GM12878 (cell line): ENCODE measurements around the gene CPLX1.
A peak's percentile ranks its signal among the peaks of the same experiment; 100 is the strongest.

ENCODE experiments used
- CREB1 ChIP-seq: IDR thresholded peaks from 2 replicates; pipeline ENCODE4 v1.6.1; 2012; ENCODE audit warnings: low read depth, mild to moderate bottlenecking, inconsistent platforms
- CTCF ChIP-seq, 3 experiments: IDR thresholded peaks in 2 of 3; conservative IDR thresholded peaks in 1 of 3; 2 replicates each; pipeline ENCODE4 v1.5.1; 2011; ENCODE audit warnings: low read depth in 3 of 3, low read length in 3 of 3, mild to moderate bottlenecking in 3 of 3, control low read depth in 2 of 3, moderate library complexity in 2 of 3, inconsistent platforms in 1 of 3, mixed read lengths in 1 of 3; ENCODE audit not compliant: control insufficient read depth in 2 of 3, insufficient read depth in 1 of 3; ENCODE audit errors: extremely low read depth in 1 of 3
- EGR1 ChIP-seq, 2 experiments: IDR thresholded peaks; 1 replicate in 1 of 2; 2 replicates in 1 of 2; pipeline ENCODE4 v1.6.1; 2011 to 2012; ENCODE audit warnings: low read depth in 2 of 2, low read length in 2 of 2, borderline replicate concordance in 1 of 2, mild to moderate bottlenecking in 1 of 2, moderate library complexity in 1 of 2
- EZH2 ChIP-seq: IDR thresholded peaks from 2 replicates; pipeline ENCODE4 v1.6.1; 2012; ENCODE audit warnings: low read depth, mild to moderate bottlenecking, control low read depth, inconsistent platforms, low read length, borderline replicate concordance; ENCODE audit not compliant: control insufficient read depth
- GABPA ChIP-seq: IDR thresholded peaks from 2 replicates; pipeline ENCODE4 v1.6.1; 2014; ENCODE audit warnings: antibody characterized with exemption, low read depth, mild to moderate bottlenecking, inconsistent platforms
- HCFC1 ChIP-seq: fragments of 150-350 bp; IDR thresholded peaks from 2 replicates; pipeline ENCODE4 v1.6.1; 2014; ENCODE audit warnings: low read length
- MAX ChIP-seq: IDR thresholded peaks from 2 replicates; pipeline ENCODE4 v1.6.1; 2012; ENCODE audit warnings: low read depth, low read length, improper control_type of control experiment
- NRF1 ChIP-seq: conservative IDR thresholded peaks from 2 replicates; pipeline ENCODE4 v1.6.1; 2011; ENCODE audit warnings: mild to moderate bottlenecking, low read depth, low read length, improper control_type of control experiment
- POLR2A ChIP-seq: IDR thresholded peaks from 2 replicates; pipeline ENCODE4 v1.6.1; 2011; ENCODE audit warnings: low read depth, mild to moderate bottlenecking, low read length
- RAD21 ChIP-seq: IDR thresholded peaks from 2 replicates; pipeline ENCODE4 v1.6.1; 2011; ENCODE audit warnings: mild to moderate bottlenecking, low read depth, low read length, moderate library complexity; ENCODE audit not compliant: insufficient read depth
- SIX5 ChIP-seq: IDR thresholded peaks from 2 replicates; pipeline ENCODE4 v1.6.1; 2011; ENCODE audit warnings: mild to moderate bottlenecking, low read depth, low read length, moderate library complexity; ENCODE audit not compliant: severe bottlenecking
- TARDBP ChIP-seq: IDR thresholded peaks from 2 replicates; pipeline ENCODE4 v1.6.1; 2016; ENCODE audit warnings: borderline replicate concordance
- WRNIP1 ChIP-seq: IDR thresholded peaks from 2 replicates; pipeline ENCODE4 v1.6.1; 2011; ENCODE audit warnings: low read depth, low read length, improper control_type of control experiment, borderline replicate concordance

GRCh38 chr4:794900-795725 lies 30.8 kb downstream of the CPLX1 start:
- TF ChIP-seq CREB1: no peak
- no peak for TF ChIP-seq EZH2
- no peak for TF ChIP-seq CTCF (IDR thresholded peaks at IDR 0.05 in 2 of 3, conservative IDR thresholded peaks at IDR 0.05 in 1 of 3; ENCODE audit: control insufficient read depth in 2 of 3, extremely low read depth in 1 of 3, insufficient read depth in 1 of 3, low read depth in 3 of 3, low read length in 3 of 3)
- TF ChIP-seq MAX: no peak
- peak in 1 of 2 experiments; percentile 45; a peak in 1 of 3 replicates for TF ChIP-seq EGR1 (IDR thresholded peaks at IDR 0.05; ENCODE audit: borderline replicate concordance in 1 of 2, low read depth in 2 of 2, low read length in 2 of 2)
- TF ChIP-seq RAD21: no peak
- no peak for TF ChIP-seq GABPA
- TF ChIP-seq HCFC1: no peak
- TF ChIP-seq TARDBP: no peak
- no peak for TF ChIP-seq POLR2A
- TF ChIP-seq WRNIP1: no peak
- no peak for TF ChIP-seq NRF1
- no peak for TF ChIP-seq SIX5
